Stimulated activated CD4-positive, alpha-beta T cell treated with anti-CD3 and anti-CD28 coated beads, Interleukin-12 subunit alpha, Interleukin-12 subunit beta, amount 100 ng/mL, for 24 hours (primary cell): ENCODE results near the gene OR52E5.

Experiments
- DNase-seq, 2 experiments: peaks; one replicate each; pipeline ENCODE4 v3.0.0-alpha.2; 2020; ENCODE audit warnings: low read depth in 2 of 2

The OR52E5 gene

GRCh38 chr11:5933116-5933515 is 40.1 kb downstream of the OR52E5 start:
- DNase-seq: no peak

- DNase-seq: no peak
Observed at GRCh38 chr11:5937868-5938602, 45.0 kb downstream of the OR52E5 start.

- DNase-seq: no peak
Observed at GRCh38 chr11:5938603-5938965, 45.6 kb downstream of the OR52E5 start.

- DNase-seq: no peak
Observed at GRCh38 chr11:5940748-5941147, 47.7 kb downstream of the OR52E5 start.

- DNase-seq: no peak
Observed at GRCh38 chr11:5941951-5942350, 48.9 kb downstream of the OR52E5 start, which contains the start of gene OR56A3. Gene OR56A3, plus strand, starts transcription at chr11:5942251. Its CDS starts 5,096 bp downstream, at chr11:5947347.
